ENCODE data around the gene GSC.
"Not testable (repeated sequence)": the region's sequence is repeated elsewhere in the genome, so short reads cannot be mapped to it uniquely, and the experiment has no call there.

Gene GSC

GRCh38 chr14:94771158-94771905 lies 1.4 kb upstream of the GSC start:
- no peak for DNase-seq

DNA sequence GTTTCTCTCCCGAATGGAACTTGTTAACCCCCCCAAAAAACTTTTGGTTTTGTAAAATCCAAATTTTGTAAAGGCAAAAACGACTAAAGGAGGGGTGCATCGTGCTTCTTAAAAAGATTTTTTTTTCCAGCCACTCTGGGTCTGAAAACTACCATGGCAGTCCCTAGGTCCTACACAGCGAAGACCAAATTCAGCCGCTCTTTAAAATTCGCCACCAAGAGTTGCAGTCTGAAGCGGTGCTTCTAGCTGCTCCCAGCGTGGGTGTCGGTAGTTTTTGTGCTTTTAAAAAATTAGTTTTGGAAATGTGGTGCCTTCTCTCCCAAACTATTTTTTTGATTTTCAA lies 873 bp upstream of the GSC start:
- DNase-seq = no peak

- no peak for DNase-seq
Measured at GRCh38 chr14:94770251-94770749, 387 bp upstream of the GSC start.

GRCh38 chr14:94768521-94769390 lies 1.2 kb downstream of the GSC start:
- DNase-seq = no peak

DNA sequence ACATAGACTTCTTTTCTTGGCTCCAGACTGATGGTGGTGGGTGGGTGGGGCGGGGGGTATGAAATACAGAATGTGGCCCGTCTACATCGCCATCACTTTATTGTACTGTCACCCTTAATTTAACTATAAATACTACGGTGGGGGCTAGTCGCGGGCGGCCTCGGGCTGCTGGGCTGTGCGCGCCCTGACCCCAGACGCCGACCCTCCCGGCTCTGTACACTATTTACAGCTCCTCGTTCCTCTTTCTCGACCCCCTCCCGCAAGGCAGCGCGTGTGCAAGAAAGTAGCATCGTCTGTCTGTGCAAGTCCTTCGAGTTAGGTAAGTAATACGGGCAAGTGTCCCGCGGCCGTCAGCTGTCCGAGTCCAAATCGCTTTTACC lies 1.8 kb downstream of the GSC start:
- DNase-seq = no peak

GRCh38 chr14:94767321-94767878 lies 2.5 kb downstream of the GSC start:
- DNase-seq = no peak

- no peak for DNase-seq
Measured at GRCh38 chr14:94764573-94764972, 5.3 kb downstream of the GSC start.

DNA sequence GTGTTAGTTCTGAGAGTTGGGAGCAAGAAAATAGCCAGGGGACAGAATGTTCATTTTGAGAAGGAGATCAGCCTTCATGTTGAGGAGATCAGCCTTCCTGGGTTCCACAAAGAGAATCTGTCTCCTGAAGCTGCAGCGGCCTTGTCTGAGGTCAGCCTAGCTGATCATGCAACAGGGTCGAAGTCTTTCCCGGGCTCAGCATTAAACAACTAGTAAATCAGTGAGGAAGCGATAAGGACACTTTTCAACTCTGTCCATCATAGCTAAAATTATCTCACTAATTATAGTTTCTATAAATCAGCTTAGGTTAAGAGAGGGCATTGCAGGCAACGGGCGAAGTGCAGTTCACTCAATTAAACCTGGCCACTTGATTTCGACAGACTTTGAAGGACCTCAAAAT lies 7.5 kb downstream of the GSC start:
- no peak for DNase-seq

- no peak for DNase-seq
Measured at GRCh38 chr14:94761997-94762377, 7.9 kb downstream of the GSC start.

DNA sequence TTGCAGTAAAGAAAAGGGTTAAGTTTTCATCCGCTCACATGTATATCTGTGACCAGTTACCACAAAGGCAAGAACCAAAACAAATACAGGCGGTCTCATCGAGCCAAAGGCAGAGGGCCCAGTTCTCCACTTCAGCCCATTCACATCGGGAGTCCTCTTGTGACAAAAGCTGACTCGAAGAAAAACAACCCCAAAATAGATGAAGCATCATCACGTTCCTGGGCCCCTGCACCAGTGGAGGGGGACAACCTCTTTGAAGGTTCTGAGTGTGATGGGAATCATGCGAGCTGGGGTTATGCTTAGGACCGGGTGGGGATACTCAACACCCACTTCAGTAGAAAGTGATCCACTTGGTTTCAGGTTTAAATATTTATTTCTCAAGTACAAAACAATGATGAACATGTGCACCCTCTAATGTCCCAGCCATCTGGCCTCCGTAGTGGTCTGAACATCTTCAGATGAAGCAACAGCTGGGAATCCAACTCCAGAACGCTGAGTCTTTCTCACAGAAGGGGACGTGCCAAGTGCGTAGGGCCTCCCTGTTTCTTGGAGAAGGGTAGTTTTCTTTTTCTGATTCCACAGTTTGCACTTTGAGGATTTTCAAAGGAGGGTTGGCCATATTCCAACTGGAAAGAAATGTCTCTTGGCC lies 8.4 kb downstream of the GSC start:
- DNase-seq = no peak

DNA sequence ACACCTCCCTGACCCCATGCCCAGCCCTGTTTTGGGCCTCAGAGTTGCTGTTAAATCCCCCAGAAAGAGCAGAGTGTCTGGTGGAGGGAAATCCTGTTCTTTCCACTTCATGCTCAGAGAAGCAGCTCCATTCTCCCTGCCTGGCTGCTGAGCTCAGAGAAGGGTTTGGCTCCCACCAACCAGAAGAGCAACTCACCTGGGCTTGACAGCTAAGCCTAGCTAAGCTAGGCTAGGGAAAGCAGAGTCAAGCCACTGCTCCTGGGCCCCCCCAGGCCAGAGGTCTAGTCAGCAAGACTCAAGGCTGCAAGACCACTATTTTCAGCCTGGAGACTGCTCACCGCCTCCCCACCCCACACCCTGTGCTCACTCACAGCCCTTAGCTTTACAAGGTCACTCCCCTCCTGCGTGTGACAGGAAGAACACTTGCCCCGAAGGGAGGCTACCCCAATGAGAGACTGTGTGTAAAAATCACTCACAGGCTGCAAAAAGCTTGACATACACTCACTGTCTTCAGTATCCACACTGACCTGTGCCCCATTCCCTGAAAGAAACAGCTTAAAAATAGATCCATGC lies 13.5 kb downstream of the GSC start:
- DNase-seq = no peak

GRCh38 chr14:94754391-94754942 lies 15.4 kb downstream of the GSC start:
- no peak for DNase-seq

GRCh38 chr14:94752591-94753436 lies 17.1 kb downstream of the GSC start:
- DNase-seq = no peak

DNA sequence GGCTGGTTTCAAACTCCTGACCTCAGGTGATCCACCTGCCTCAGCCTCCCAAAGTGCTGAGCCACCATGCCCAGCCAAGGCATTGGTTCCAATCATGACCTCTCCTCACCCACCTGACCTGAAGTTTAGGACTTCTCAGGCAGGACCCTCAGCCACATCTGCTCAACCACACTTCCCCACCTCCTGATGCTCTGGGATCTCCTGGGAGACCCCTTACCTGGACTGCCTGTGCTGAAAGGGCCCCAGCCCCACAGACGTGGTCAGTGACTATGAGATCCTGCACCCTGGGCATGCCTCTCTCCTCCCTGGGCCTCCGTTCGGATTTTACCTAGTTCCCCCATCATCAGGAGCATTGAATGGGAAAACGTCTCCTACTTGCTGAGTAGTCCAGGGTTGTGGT lies 18.0 kb downstream of the GSC start:
- no peak for DNase-seq

DNA sequence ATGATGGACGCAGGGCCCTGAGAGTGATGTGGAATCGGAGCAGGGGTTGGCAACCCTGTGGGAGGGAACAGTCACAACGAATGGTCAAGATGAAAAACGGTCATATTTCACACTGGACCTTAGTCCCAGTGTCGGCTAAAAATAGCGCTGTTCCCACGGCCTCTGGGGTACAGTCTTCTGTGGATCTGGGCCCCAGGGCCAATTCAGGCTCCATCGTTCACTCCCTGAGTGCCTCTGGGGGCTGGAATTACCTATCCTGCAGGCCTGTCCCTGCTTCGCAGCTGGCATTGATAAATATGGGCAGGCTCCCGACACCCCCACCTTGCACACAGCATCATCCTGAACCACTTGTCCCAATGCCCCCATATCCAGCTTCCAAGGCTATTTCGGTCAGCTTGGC lies 18.6 kb downstream of the GSC start:
- no peak for DNase-seq

- no peak for DNase-seq
Measured at GRCh38 chr14:94750371-94750770, 19.5 kb downstream of the GSC start.

- peak in 1 of 2 experiments; percentile 29 for DNase-seq
Measured at GRCh38 chr14:94748667-94749347, 21.1 kb downstream of the GSC start.

- DNase-seq = no peak
Measured at GRCh38 chr14:94747739-94748138, 22.2 kb downstream of the GSC start.

DNA sequence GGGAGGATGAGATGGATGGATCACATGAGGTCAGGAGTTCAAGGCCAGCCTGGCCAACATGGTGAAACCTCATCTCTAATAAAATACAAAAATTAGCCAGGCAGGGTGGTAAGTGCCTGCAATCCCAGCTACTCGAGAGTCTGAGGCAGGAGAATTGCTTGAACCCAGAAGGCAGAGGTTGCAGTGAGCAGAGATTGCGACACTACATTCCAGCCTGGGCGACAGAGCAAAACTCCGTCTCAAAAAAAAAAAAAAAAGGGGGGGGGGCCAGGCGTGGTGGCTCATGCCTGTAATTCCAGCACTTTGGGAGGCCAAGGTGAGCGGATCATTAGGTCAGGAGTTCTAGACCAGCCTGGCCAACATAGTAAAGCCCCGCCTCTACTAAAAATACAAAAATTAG lies 22.8 kb downstream of the GSC start:
- not testable (repeated sequence) for DNase-seq

- no peak for DNase-seq
Measured at GRCh38 chr14:94746131-94746530, 23.8 kb downstream of the GSC start.

DNA sequence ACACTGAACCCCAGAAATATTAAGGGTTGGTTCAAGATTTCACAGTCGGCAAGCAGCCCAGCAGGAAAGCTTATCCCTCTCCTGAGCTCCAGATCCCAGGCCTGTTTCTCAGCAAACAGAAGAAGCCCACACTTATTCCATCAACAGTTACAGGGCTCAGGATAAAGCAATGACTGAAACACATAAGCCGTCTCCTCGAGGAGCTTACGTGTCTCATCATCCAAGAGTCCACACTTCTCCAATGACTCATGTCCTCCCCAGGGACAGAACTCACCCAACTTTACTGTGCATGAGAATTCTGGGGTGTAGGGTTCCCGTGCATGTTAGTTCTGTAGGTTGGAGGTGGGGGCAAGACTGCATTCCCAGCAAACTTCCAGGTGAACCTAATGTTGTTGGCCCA lies 31.2 kb downstream of the GSC start:
- no peak for DNase-seq
